ENCODE measurements around the gene CACNA1B.

CACNA1B gene

DNA sequence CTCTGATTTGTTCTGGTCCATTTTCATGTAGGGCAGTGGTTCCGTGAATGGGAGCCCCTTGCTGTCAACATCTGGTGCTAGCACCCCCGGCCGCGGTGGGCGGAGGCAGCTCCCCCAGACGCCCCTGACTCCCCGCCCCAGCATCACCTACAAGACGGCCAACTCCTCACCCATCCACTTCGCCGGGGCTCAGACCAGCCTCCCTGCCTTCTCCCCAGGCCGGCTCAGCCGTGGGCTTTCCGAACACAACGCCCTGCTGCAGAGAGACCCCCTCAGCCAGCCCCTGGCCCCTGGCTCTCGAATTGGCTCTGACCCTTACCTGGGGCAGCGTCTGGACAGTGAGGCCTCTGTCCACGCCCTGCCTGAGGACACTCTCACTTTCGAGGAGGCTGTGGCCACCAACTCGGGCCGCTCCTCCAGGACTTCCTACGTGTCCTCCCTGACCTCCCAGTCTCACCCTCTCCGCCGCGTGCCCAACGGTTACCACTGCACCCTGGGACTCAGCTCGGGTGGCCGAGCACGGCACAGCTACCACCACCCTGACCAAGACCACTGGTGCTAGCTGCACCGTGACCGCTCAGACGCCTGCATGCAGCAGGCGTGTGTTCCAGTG is 244.0 kb downstream of the CACNA1B start:
- Histone ChIP-seq H3K27ac (ENCODE audit: low read length) (no peak overlapping the region), H3K4me1 (ENCODE audit: insufficient read depth, low read length) (no peaks in the 10 kb centered on the region), H3K4me2 (ENCODE audit: insufficient read depth, low read length) (no peak overlapping the region), H3K36me3 (ENCODE audit: insufficient read depth, low read length) (no peaks in the 10 kb centered on the region), H4K20me1 (ENCODE audit: insufficient read depth, low read length) (no peaks in the 10 kb centered on the region), H3K27me3 (ENCODE audit: insufficient read depth, low read length, poor library complexity) (no peaks in the 10 kb centered on the region), H3K9ac (ENCODE audit: low read depth, low read length) (no peak overlapping the region), H2AFZ (ENCODE audit: low read depth, low read length) (no peak overlapping the region), H3K4me3 (ENCODE audit: low read depth in 1 of 2, low read length in 2 of 2) (no peak overlapping the region), H3K79me2 (ENCODE audit: insufficient read depth, low read length) (no peaks in the 10 kb centered on the region), H3K9me3 (ENCODE audit: insufficient read depth, low read length, severe bottlenecking) (no peaks in the 10 kb centered on the region)
- no peak for ATAC-seq (ENCODE audit: insufficient read depth, low read depth)
- TF ChIP-seq, protein P1, sequence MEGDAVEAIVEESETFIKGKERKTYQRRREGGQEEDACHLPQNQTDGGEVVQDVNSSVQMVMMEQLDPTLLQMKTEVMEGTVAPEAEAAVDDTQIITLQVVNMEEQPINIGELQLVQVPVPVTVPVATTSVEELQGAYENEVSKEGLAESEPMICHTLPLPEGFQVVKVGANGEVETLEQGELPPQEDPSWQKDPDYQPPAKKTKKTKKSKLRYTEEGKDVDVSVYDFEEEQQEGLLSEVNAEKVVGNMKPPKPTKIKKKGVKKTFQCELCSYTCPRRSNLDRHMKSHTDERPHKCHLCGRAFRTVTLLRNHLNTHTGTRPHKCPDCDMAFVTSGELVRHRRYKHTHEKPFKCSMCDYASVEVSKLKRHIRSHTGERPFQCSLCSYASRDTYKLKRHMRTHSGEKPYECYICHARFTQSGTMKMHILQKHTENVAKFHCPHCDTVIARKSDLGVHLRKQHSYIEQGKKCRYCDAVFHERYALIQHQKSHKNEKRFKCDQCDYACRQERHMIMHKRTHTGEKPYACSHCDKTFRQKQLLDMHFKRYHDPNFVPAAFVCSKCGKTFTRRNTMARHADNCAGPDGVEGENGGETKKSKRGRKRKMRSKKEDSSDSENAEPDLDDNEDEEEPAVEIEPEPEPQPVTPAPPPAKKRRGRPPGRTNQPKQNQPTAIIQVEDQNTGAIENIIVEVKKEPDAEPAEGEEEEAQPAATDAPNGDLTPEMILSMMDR (IDR thresholded peaks at IDR 0.05; ENCODE audit: borderline replicate concordance, extremely low read depth, low read length, poor library complexity, severe bottlenecking), result no peak
- TF ChIP-seq EZH2 (IDR thresholded peaks at IDR 0.05; ENCODE audit: borderline replicate concordance, low read depth, low read length, severe bottlenecking), result no peak
- no peak for DNase-seq

DNA sequence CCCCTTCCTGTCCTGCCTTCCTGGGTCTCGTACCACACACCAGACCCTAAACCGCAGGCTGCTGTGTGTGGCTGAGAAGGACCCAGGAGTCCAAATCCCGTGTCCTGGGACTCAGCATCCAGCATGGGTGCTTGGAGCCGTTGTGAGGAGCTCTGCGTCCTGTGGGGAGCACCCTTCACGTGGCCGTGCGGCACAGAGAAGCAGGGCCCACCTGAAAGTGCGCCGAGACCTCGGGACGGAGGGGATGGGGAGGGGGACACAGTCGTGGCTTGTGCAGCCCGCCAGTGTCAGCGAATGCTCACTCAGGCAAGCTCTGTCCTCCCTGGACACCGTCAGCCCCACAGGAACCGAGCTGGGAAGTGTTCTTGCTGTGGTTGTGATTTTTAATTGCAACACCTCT is 244.6 kb downstream of the CACNA1B start:
- no peaks in the 10 kb centered on the region for H3K36me3 ChIP-seq (ENCODE audit: insufficient read depth, low read length)
- no peak for TF ChIP-seq EZH2 (IDR thresholded peaks at IDR 0.05; ENCODE audit: borderline replicate concordance, low read depth, low read length, severe bottlenecking)
- TF ChIP-seq, protein P1 (IDR thresholded peaks at IDR 0.05; ENCODE audit: borderline replicate concordance, extremely low read depth, low read length, poor library complexity, severe bottlenecking), result no peak
- no peaks in the 10 kb centered on the region for H4K20me1 ChIP-seq (ENCODE audit: insufficient read depth, low read length)
- ATAC-seq (ENCODE audit: insufficient read depth, low read depth) (no peak), DNase-seq (no peak)
- no peak overlapping the region for H3K27ac ChIP-seq (ENCODE audit: low read length)
- no peaks in the 10 kb centered on the region for H3K4me1 ChIP-seq (ENCODE audit: insufficient read depth, low read length)
- H3K9me3 ChIP-seq (ENCODE audit: insufficient read depth, low read length, severe bottlenecking), result no peaks in the 10 kb centered on the region
- H3K4me3 ChIP-seq (ENCODE audit: low read depth in 1 of 2, low read length in 2 of 2), result no peak overlapping the region
- H3K79me2 ChIP-seq (ENCODE audit: insufficient read depth, low read length), result no peaks in the 10 kb centered on the region
- H3K9ac ChIP-seq (ENCODE audit: low read depth, low read length), result no peak overlapping the region
- no peak overlapping the region for H3K4me2 ChIP-seq (ENCODE audit: insufficient read depth, low read length)
- no peak overlapping the region for H2AFZ ChIP-seq (ENCODE audit: low read depth, low read length)
- H3K27me3 ChIP-seq (ENCODE audit: insufficient read depth, low read length, poor library complexity), result no peaks in the 10 kb centered on the region

DNA sequence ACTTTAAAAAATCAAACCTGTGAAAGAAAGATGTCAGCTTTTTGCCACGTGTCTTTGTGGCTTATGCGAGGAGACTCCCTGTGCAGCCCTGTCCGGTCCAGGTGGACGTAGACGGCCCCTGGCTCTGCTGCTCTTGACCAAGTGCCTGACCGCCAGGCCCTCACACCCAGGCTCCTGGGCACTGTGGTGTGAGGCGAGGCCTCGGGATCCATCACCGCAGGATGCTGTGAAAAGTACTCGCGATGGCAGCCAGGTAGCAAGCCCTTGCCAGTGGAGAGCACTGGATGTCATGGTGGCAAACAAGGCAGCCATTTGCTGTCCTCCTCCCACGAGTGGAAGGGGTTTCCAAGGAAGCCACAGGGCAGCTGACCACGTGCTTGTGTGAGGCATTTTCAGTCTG is 245.1 kb downstream of the CACNA1B start:
- TF ChIP-seq EZH2 (IDR thresholded peaks at IDR 0.05; ENCODE audit: borderline replicate concordance, low read depth, low read length, severe bottlenecking), result no peak
- TF ChIP-seq, protein P1 (IDR thresholded peaks at IDR 0.05; ENCODE audit: borderline replicate concordance, extremely low read depth, low read length, poor library complexity, severe bottlenecking), result no peak
- no peak overlapping the region for H3K27ac ChIP-seq (ENCODE audit: low read length)
- no peak overlapping the region for H3K4me2 ChIP-seq (ENCODE audit: insufficient read depth, low read length)
- no peak overlapping the region for H3K4me3 ChIP-seq (ENCODE audit: low read depth in 1 of 2, low read length in 2 of 2)
- H3K9me3 ChIP-seq (ENCODE audit: insufficient read depth, low read length, severe bottlenecking), result no peaks in the 10 kb centered on the region
- no peak overlapping the region for H3K9ac ChIP-seq (ENCODE audit: low read depth, low read length)
- no peaks in the 10 kb centered on the region for H4K20me1 ChIP-seq (ENCODE audit: insufficient read depth, low read length)
- H3K27me3 ChIP-seq (ENCODE audit: insufficient read depth, low read length, poor library complexity), result no peaks in the 10 kb centered on the region
- DNase-seq, result no peak
- no peak for ATAC-seq (ENCODE audit: insufficient read depth, low read depth)
- no peak overlapping the region for H2AFZ ChIP-seq (ENCODE audit: low read depth, low read length)
- no peaks in the 10 kb centered on the region for H3K79me2 ChIP-seq (ENCODE audit: insufficient read depth, low read length)
- no peaks in the 10 kb centered on the region for H3K36me3 ChIP-seq (ENCODE audit: insufficient read depth, low read length)
- no peaks in the 10 kb centered on the region for H3K4me1 ChIP-seq (ENCODE audit: insufficient read depth, low read length)
